Measurements from ENCODE around the gene KCND2.

KCND2 gene

GRCh38 chr7:120405652-120406051, 132.7 kb downstream of the KCND2 start:
- no peak overlapping the region for H3K4me3 ChIP-seq (ENCODE audit: low read depth, low read length)
- no peak for TF ChIP-seq CTCF (IDR thresholded peaks at IDR 0.05; ENCODE audit: low read depth, low read length)

- TF ChIP-seq CTCF (IDR thresholded peaks at IDR 0.05; ENCODE audit: low read depth, low read length), result no peak
- no peak overlapping the region for H3K4me3 ChIP-seq (ENCODE audit: low read depth, low read length)
Measured at GRCh38 chr7:120407010-120407409, 134.0 kb downstream of the KCND2 start.

- TF ChIP-seq CTCF (IDR thresholded peaks at IDR 0.05; ENCODE audit: low read depth, low read length), result no peak
- H3K4me3 ChIP-seq (ENCODE audit: low read depth, low read length), result no peak overlapping the region
Measured at GRCh38 chr7:120412139-120413050, 139.4 kb downstream of the KCND2 start.

GRCh38 chr7:120413164-120413563, 140.2 kb downstream of the KCND2 start:
- H3K4me3 ChIP-seq (ENCODE audit: low read depth, low read length), result no peak overlapping the region
- TF ChIP-seq CTCF (IDR thresholded peaks at IDR 0.05; ENCODE audit: low read depth, low read length), result no peak

GRCh38 chr7:120417244-120417979, 144.4 kb downstream of the KCND2 start:
- H3K4me3 ChIP-seq (ENCODE audit: low read depth, low read length), result no peak overlapping the region
- no peak for TF ChIP-seq CTCF (IDR thresholded peaks at IDR 0.05; ENCODE audit: low read depth, low read length)

GRCh38 chr7:120421151-120421651, 148.2 kb downstream of the KCND2 start:
- H3K4me3 ChIP-seq (ENCODE audit: low read depth, low read length), result no peak overlapping the region
- no peak for TF ChIP-seq CTCF (IDR thresholded peaks at IDR 0.05; ENCODE audit: low read depth, low read length)

- H3K4me3 ChIP-seq (ENCODE audit: low read depth, low read length), result no peak overlapping the region
Measured at GRCh38 chr7:120431016-120431415, 158.0 kb downstream of the KCND2 start.

More at GRCh38 chr7:120431016-120431415, 158.0 kb downstream of the KCND2 start:
- TF ChIP-seq CTCF (IDR thresholded peaks at IDR 0.05; ENCODE audit: low read depth, low read length), result no peak
